ENCODE measurements around the gene GPRC5B.

DNA sequence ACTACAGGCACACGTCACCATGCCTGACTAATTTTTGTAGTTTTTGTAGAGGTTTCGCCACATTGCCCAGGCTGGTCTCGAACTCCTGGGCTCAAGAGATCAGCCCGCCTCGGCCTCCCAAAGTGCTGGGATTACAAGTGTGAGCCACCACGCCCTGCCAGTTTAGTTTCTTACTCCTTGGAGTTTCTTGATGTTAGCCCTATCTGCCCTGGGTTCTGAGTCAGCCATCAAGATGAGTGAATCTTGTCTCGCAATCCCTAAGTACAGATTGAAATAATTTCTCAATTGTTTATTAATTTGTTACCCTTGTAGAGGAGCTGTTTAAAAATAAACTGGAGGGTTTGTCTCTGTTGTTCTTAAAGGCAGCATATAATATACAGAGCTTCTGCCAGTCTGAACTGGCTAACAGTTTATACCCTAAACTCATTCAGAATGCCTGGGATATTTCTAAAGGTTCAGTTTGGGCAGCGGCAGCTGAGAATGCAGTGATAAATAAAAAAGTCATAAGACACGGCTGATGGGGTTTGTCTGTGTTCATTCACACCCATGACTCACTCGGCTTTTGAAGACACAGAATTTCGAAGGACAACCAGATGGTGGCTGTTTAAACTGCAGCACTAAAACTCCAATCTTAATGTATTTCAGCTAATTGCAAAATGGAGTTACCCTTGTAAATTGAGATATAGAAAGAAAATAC, 39.6 kb downstream of the GPRC5B start:
- TF ChIP-seq POLR2AphosphoS5 (IDR thresholded peaks at IDR 0.05; ENCODE audit: low read depth, low read length) (no peak), SIN3A (IDR thresholded peaks at IDR 0.05; ENCODE audit: borderline replicate concordance, insufficient read depth, low read length) (no peak)
